ENCODE data around the gene P2RY8. TPM values are rescaled to one million over a fixed set of nuclear protein-coding genes. Genes with fewer than 3 reads are reported as not detected.

P2RY8 gene
- total RNA-seq, 2 donors from 2014 or later = 4.0 to 4.2 TPM

DNA sequence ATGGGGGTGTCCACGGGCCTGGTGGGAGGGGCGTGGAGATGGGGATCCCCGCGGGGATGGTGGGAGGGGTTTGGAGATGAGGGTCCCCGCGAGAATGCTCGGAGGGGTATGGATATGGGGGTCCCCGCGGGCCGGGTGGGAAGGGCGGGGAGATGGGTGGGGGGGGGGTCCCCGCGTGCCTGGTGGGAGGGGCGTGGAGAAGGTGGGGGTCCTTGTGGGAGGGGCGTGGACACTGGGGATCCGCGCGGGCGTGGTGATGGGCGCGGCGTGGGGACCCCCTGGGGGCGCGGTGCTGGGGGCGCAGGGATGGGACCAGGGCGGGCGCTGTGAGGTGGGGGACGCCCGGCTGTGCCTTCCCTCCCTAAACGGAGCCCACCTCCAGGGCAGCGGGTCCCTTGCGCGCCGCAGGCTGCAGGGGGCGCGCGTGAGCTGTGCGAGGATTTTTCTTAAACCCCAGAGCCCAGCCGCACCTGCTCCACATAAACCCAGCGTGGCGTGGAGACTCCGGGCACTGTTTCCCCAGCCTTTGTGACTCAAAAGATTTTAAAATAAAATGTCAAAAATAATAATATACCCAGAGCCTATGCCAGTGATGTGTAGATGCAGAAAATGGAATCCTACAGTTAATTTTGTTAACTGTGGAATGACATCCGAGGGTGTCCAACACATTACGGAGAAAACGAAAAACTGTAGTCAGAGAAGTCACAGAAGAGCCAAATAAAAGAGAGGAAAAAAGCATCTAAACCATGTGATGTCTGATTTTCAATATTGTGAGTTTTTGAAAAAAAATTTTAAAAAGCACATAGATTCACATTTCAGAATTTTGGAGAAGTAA is 82.8 kb downstream of the P2RY8 start:
- no peaks in the 10 kb centered on the region for H3K36me3 ChIP-seq

DNA sequence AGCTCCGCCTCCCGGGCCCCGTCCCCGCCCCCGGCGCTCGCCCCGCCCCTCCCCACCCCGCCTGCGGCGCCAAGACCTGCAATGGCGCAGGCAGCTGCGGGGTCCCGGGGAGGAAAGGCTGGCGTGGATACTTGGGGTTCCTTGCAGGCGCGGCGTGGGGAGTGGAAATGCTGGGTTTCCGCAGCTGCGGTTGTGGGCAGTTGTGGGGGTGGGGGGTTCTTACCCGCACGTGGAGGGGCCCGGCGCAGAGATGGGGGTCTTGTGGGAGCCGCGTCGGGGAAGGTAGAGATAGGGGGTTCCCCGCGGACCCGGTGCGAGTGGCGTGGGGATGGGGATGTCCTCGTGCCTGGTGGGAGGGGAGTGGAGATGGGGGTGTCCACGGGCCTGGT is 83.6 kb downstream of the P2RY8 start:
- ATAC-seq (ENCODE audit: insufficient number of reproducible peaks, low FRiP score, low read depth) = peak; percentile 15
- H3K36me3 ChIP-seq = no peaks in the 10 kb centered on the region
- no peaks in the 10 kb centered on the region for H3K27me3 ChIP-seq (replicated peaks; ENCODE audit: insufficient read depth)
- peak overlapping the region; percentile 89 for H3K4me3 ChIP-seq
- DNase-seq (ENCODE audit: low spot score) = peak; percentile 43
- H3K9me3 ChIP-seq = no peaks in the 10 kb centered on the region
- peak overlapping the region; percentile 96 for H3K27ac ChIP-seq
- TF ChIP-seq, protein P1, sequence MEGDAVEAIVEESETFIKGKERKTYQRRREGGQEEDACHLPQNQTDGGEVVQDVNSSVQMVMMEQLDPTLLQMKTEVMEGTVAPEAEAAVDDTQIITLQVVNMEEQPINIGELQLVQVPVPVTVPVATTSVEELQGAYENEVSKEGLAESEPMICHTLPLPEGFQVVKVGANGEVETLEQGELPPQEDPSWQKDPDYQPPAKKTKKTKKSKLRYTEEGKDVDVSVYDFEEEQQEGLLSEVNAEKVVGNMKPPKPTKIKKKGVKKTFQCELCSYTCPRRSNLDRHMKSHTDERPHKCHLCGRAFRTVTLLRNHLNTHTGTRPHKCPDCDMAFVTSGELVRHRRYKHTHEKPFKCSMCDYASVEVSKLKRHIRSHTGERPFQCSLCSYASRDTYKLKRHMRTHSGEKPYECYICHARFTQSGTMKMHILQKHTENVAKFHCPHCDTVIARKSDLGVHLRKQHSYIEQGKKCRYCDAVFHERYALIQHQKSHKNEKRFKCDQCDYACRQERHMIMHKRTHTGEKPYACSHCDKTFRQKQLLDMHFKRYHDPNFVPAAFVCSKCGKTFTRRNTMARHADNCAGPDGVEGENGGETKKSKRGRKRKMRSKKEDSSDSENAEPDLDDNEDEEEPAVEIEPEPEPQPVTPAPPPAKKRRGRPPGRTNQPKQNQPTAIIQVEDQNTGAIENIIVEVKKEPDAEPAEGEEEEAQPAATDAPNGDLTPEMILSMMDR (IDR thresholded peaks at IDR 0.05) = no peak
- H3K4me1 ChIP-seq (ENCODE audit: control insufficient read depth in 1 of 2, low read depth in 2 of 2) = peaks cover 8 to 22% of the 10 kb centered on the region in 2 donors

More for the DNA sequence above, 82.8 kb downstream of the P2RY8 start:
- Histone ChIP-seq H3K4me3 (peak overlapping the region; percentile 89), H3K9me3 (no peaks in the 10 kb centered on the region), H3K27ac (no peak overlapping the region), H3K4me1 (ENCODE audit: control insufficient read depth in 1 of 2, low read depth in 2 of 2) (peaks cover 8 to 22% of the 10 kb centered on the region in 2 donors), H3K27me3 (replicated peaks; ENCODE audit: insufficient read depth) (no peaks in the 10 kb centered on the region)
- TF ChIP-seq, protein P1 (IDR thresholded peaks at IDR 0.05) = peak; percentile 98
- DNase-seq (ENCODE audit: low spot score) (peak; percentile 41), ATAC-seq (ENCODE audit: insufficient number of reproducible peaks, low FRiP score, low read depth) (peak; percentile 50)

DNA sequence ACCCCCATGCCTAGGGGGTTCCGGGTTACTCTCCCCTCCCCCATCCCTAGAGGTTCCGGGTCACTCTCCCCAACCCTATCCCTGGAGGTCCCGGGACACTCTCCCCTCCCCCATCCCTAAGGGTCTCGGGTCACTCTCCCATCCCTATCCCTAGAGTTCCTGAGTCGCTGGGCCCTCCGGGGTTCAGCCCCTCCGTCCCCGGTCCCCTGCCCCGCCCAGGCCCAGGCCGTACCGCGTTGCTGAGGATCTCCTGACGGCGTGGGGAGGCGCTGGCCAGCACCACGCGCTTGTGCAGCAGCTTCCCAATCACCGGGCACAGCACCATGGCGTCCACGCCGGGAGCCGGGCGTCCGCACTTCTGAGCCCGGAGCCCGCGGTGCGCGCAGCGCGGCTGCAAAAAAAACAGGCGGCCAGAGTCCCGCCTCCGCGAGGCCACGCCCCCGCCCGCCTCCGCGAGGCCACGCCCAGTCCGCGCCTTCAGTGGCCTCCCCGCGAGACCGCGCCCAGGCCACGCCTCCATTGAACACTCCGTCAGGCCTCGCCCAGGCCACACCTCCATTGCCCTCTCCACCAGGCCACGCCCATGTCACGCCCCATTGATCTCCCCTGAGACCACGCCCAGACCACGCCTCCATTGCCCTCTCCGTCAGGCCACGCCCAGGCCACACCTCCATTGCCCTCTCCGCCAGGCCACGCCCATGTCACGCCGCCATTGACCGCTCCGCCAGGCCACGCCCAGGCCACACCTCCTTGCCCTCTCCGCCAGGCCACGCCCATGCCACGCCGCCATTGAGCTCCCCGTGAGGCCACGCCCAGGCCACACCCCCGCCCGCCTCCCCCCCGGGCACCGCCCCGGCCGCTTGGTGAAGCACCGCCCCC is 84.2 kb downstream of the P2RY8 start, which contains the start of gene ASMTL:
Gene ASMTL (minus strand): TSS at position 394 of the 879 bp plus-strand sequence. CDS start 69 bp downstream, at position 325.
- H3K4me1 ChIP-seq (ENCODE audit: control insufficient read depth in 1 of 2, low read depth in 2 of 2) = peaks cover 8 to 22% of the 10 kb centered on the region in 2 donors
- no peaks in the 10 kb centered on the region for H3K9me3 ChIP-seq
- peak within 1 kb of the TSS; percentile 91 for H3K4me3 ChIP-seq
- H3K27ac ChIP-seq = peak within 1 kb of the TSS; percentile 96
- H3K36me3 ChIP-seq = no peaks in the 10 kb centered on the region
- no peaks in the 10 kb centered on the region for H3K27me3 ChIP-seq (replicated peaks; ENCODE audit: insufficient read depth)
- peak; percentile 81 for ATAC-seq (ENCODE audit: insufficient number of reproducible peaks, low FRiP score, low read depth)
- peak; percentile 99 for DNase-seq (ENCODE audit: low spot score)
- TF ChIP-seq, protein P1 (IDR thresholded peaks at IDR 0.05) = no peak

DNA sequence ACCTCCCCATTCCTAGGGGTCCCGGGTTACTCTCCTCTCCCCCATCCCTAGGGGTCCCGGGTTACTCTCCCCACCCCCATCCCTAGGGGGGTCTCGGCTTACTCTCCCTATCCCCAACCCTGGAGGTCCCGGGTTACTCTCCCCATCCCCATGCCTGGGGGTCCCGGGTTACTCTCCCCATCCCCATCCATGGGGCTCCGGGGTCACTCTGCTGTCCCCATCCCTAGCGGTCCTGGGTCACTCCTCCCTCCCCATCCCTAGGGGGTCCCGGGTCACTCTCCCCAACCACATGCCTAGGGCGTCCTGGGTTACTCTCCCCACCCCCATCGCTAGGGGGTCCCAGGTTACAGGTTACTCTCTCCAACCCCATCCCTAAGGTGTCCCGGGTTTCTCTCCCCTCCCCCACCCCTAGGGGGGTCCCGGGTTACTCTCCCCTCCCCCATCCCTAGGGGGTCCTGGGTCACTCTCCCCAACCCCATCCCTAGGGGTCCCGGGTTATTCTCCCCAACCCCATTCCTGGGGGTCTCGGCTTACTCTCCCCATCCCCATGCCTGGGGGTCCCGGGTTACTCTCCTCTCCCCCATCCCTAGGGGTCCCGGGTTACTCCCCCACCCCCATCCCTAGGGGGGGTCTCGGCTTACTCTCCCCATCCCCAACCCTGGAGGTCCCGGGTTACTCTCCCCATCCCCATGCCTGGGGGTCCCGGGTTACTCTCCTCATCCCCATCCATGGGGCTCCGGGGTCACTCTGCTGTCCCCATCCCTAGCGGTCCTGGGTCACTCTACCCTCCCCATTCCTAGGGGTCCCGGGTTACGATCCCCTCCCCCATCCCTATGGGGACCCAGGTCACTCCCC is 85.1 kb downstream of the P2RY8 start:
- no peak for DNase-seq (ENCODE audit: low spot score)
- Histone ChIP-seq H3K27me3 (replicated peaks; ENCODE audit: insufficient read depth) (no peaks in the 10 kb centered on the region), H3K36me3 (no peaks in the 10 kb centered on the region), H3K9me3 (no peaks in the 10 kb centered on the region), H3K4me1 (ENCODE audit: control insufficient read depth in 1 of 2, low read depth in 2 of 2) (peaks cover 8 to 22% of the 10 kb centered on the region in 2 donors), H3K27ac (peak overlapping the region; percentile 60), H3K4me3 (peak overlapping the region; percentile 91)
- no peak for ATAC-seq (ENCODE audit: insufficient number of reproducible peaks, low FRiP score, low read depth)
- TF ChIP-seq, protein P1 (IDR thresholded peaks at IDR 0.05) = no peak

Data from thoracic aorta (tissue), 2 donors.